Neural crest cell (in vitro differentiated cells): ENCODE measurements around the gene PTMA. TPM values are rescaled to one million over a fixed set of nuclear protein-coding genes. Genes with fewer than 3 reads are reported as not detected.
"Not testable (repeated sequence)": the region's sequence is repeated elsewhere in the genome, so short reads cannot be mapped to it uniquely, and the experiment has no call there.

Experiments used
- DNase-seq: peaks from one replicate; pipeline ENCODE4 v3.0.0; 2021; ENCODE audit warnings: low read depth, mixed read lengths, low spot score
- H3K27ac Mint-ChIP-seq: one replicate; pipeline ENCODE4 v1.8.0; 2021; ENCODE audit warnings: mild to moderate bottlenecking, mixed read lengths; ENCODE audit not compliant: unreplicated experiment
- H3K27me3 Mint-ChIP-seq: 2 replicates; pipeline ENCODE4 v1.8.0; 2021; ENCODE audit warnings: low read depth, mild to moderate bottlenecking, mixed read lengths
- H3K36me3 Mint-ChIP-seq: 2 replicates; pipeline ENCODE4 v1.8.0; 2021; ENCODE audit warnings: low read depth, mild to moderate bottlenecking, mixed read lengths
- H3K4me1 Mint-ChIP-seq: 2 replicates; pipeline ENCODE4 v1.8.0; 2021; ENCODE audit warnings: mixed read lengths
- H3K4me3 Mint-ChIP-seq: one replicate; pipeline ENCODE4 v1.8.0; 2021; ENCODE audit warnings: mild to moderate bottlenecking, mixed read lengths
- H3K9me3 Mint-ChIP-seq: 2 replicates; pipeline ENCODE4 v1.8.0; 2021; ENCODE audit warnings: mixed read lengths
- CTCF ChIP-seq: fragments of 200-600 bp; sonication (generic); conservative IDR thresholded peaks from 2 replicates; pipeline ENCODE4 v1.5.0; 2021; ENCODE audit warnings: antibody characterized with exemption, mild to moderate bottlenecking
- total RNA-seq: library from RNA; stranded (reverse); gene quantifications from 2 replicates; pipeline ENCODE4 v1.2.1, GENCODE V29; 2021

Gene PTMA
- total RNA-seq, 1 donor from 2014 or later: 1,415 TPM

DNA sequence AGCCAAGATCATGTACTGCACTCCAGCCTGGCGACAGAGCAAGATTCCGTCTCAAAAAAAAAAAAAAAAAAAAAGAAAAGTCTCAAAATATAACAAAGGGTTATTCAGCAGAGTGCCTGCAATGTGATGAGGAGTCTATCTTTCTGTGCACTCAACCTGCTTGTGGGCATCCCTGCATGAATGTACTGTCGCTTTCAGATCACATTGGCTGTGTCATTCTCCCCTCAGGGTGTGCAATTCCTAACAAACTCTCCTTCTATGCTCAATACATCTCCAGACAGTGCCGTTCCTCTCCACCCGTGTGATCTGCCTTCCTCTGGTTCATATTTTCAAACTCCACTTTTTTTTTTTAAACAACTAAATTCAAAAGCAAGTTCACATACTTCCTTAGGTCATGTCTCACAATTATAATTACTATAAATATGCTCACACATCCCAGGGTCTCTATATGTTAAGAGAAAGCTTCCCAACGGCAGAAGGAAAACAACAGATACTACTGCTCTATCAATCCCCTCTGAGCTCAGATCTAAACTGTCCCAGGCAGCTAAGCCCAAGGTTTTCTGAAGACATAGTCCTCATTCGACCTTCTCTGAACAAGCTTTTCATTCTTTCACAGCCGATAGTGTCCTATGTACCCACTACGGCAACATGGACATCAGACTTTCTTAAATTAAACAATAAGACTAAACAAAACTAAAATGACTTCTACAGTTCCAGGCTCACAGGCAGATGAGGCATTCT, 35.2 kb downstream of the PTMA start:
- Mint-ChIP-seq H3K4me1 (peaks cover 48% of the 10 kb centered on the region), H3K27me3 (no peaks in the 10 kb centered on the region)
- no peak for DNase-seq

GRCh38 chr2:231745303-231746038, 37.1 kb downstream of the PTMA start:
- DNase-seq: no peak
- Mint-ChIP-seq H3K27me3 (no peaks in the 10 kb centered on the region), H3K27ac (peak overlapping the region; percentile 76), H3K36me3 (no peaks in the 10 kb centered on the region), H3K4me3 (no peak overlapping the region), H3K4me1 (peaks cover 48% of the 10 kb centered on the region), H3K9me3 (no peaks in the 10 kb centered on the region)
- no peak for TF ChIP-seq CTCF

More for the DNA sequence above, 35.2 kb downstream of the PTMA start:
- H3K27ac Mint-ChIP-seq: peak overlapping the region; percentile 46
- no peak for TF ChIP-seq CTCF
- H3K36me3 Mint-ChIP-seq: peaks cover 6% of the 10 kb centered on the region
- H3K4me3 Mint-ChIP-seq: peak overlapping the region; percentile 50
- H3K9me3 Mint-ChIP-seq: no peaks in the 10 kb centered on the region

GRCh38 chr2:231748153-231748896, 40.0 kb downstream of the PTMA start:
- H3K4me3 Mint-ChIP-seq, H3K9me3 Mint-ChIP-seq, H3K27ac Mint-ChIP-seq, H3K36me3 Mint-ChIP-seq, H3K27me3 Mint-ChIP-seq, DNase-seq: not testable (repeated sequence)
- peaks cover 31% of the 10 kb centered on the region for H3K4me1 Mint-ChIP-seq

- not testable (repeated sequence) for DNase-seq, H3K36me3 Mint-ChIP-seq, H3K27me3 Mint-ChIP-seq, H3K4me3 Mint-ChIP-seq, H3K27ac Mint-ChIP-seq, H3K9me3 Mint-ChIP-seq
- peaks cover 29% of the 10 kb centered on the region for H3K4me1 Mint-ChIP-seq
Measured at GRCh38 chr2:231749016-231749415, 40.7 kb downstream of the PTMA start.

DNA sequence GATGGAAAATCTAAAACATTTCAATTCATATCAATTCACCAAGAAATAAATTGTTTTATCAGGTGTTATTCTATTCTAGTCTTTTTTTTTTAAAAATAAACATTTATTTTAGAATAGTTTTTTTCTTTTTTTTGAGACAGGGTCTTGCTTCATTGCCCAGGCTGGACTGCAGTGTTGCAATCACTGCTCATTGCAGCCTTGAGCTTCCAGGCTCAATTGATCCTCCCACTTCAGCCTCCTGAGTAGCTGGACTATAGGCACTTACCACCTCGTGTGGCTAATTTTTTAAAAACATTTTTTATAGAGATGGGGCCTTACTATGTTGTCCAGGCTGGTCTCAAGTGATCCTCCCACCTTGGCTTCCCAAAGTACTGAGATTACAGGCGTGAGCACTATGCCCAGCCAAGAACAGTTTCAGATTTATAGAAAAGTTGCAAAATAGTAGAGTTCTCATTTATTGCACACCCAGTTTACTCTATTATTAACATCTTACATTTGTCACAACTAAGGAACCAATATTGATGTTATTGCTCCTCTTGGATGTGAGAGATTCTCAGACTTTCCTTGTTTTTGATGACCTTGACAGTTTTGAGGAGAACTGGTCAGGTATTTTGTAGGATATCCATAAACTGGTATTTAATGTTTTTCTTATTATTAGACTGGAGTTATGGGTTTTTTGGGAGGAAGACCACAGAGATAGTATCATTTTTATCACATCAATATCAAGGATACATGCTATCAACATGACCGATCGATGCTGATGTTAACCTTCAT, 42.9 kb downstream of the PTMA start:
- no peak for DNase-seq
- TF ChIP-seq CTCF: no peak
- H3K36me3 Mint-ChIP-seq: no peaks in the 10 kb centered on the region
- H3K4me3 Mint-ChIP-seq: no peak overlapping the region
- no peak overlapping the region for H3K27ac Mint-ChIP-seq
- no peaks in the 10 kb centered on the region for H3K27me3 Mint-ChIP-seq
- peaks cover 15% of the 10 kb centered on the region for H3K4me1 Mint-ChIP-seq
- H3K9me3 Mint-ChIP-seq: no peaks in the 10 kb centered on the region

- Mint-ChIP-seq H3K36me3 (no peaks in the 10 kb centered on the region), H3K4me3 (no peak overlapping the region), H3K4me1 (peaks cover 9% of the 10 kb centered on the region), H3K27ac (no peak overlapping the region), H3K27me3 (no peaks in the 10 kb centered on the region), H3K9me3 (no peaks in the 10 kb centered on the region)
- no peak for TF ChIP-seq CTCF
- DNase-seq: no peak
Measured at GRCh38 chr2:231752061-231752460, 43.7 kb downstream of the PTMA start.
